ENCODE results near the gene NHLH1.

The NHLH1 gene

GRCh38 chr1:160420881-160421842, 54.3 kb downstream of the NHLH1 start:
- no peak for ATAC-seq
- Mint-ChIP-seq H3K9me3 (no peaks in the 10 kb centered on the region), H3K27me3 (peaks cover 3% of the 10 kb centered on the region), H3K36me3 (ENCODE audit: low read depth) (no peaks in the 10 kb centered on the region), H3K4me1 (no peaks in the 10 kb centered on the region), H3K27ac (no peak overlapping the region), H3K4me3 (no peak overlapping the region)
- DNase-seq = no peak

DNA sequence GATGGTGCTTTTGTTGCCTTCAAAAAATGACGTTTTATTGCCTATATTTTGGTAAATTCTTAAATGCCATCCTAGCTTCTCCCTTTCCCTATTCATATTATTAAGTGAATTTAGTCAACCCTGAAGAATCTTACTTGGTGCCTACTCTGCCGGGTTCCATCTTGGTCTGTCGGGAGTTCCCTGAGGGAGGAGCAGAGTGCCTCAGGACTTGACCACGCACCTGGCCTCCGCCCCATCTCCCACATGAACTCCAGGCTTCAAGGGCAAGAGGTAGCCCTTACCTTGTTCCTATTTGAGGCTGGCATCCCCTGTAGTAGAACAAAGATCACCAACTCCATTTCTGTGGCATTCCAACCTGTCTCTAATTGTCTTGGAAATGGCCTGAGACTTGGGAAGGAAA, 55.0 kb downstream of the NHLH1 start:
- DNase-seq = no peak
- Mint-ChIP-seq H3K4me3 (no peak overlapping the region), H3K27me3 (peaks cover 3% of the 10 kb centered on the region), H3K9me3 (no peaks in the 10 kb centered on the region), H3K4me1 (peaks cover under 1% of the 10 kb centered on the region), H3K36me3 (ENCODE audit: low read depth) (no peaks in the 10 kb centered on the region), H3K27ac (no peak overlapping the region)
- ATAC-seq = no peak
